Colonic mucosa (tissue), 4 donors: ENCODE data around the gene TTYH3. TPM values are rescaled to one million over a fixed set of nuclear protein-coding genes. Genes with fewer than 3 reads are reported as not detected.

Source experiments
- DNase-seq: peaks from one replicate; pipeline ENCODE4 v3.0.0-alpha.2; 2020
- H3K27ac ChIP-seq: fragments of 200-600 bp; one replicate; pipeline ENCODE4 v1.8.0; 2021
- H3K27me3 ChIP-seq: fragments of 200-600 bp; one replicate; pipeline ENCODE4 v1.8.0; 2021
- H3K36me3 ChIP-seq: fragments of 200-600 bp; one replicate; pipeline ENCODE4 v1.8.0; 2021
- H3K4me1 ChIP-seq: fragments of 200-600 bp; one replicate; pipeline ENCODE4 v1.8.0; 2021; ENCODE audit warnings: mild to moderate bottlenecking
- H3K4me3 ChIP-seq: fragments of 200-600 bp; one replicate; pipeline ENCODE4 v1.8.0; 2021
- H3K9ac ChIP-seq, 2 donors: one replicate each; pipeline ENCODE4 v1.7.0; 2013; ENCODE audit warnings: control low read depth in 2 of 2, low read depth in 2 of 2, low read length in 2 of 2
- H3K9me3 ChIP-seq: fragments of 200-600 bp; one replicate; pipeline ENCODE4 v1.8.0; 2021
- CTCF ChIP-seq: fragments of 200-600 bp; IDR thresholded peaks from one replicate; pipeline ENCODE4 v1.8.0; 2022; ENCODE audit warnings: antibody characterized with exemption, mild to moderate bottlenecking
- intact Hi-C: fragments of 100-400 bp; cut with DNase I; formaldehyde crosslinking; loops from one replicate; pipeline ENCODE4 v1.14.1; 2022
- total RNA-seq, 2 donors: library from RNA; stranded (reverse); fragmentation: NEBNext Ultra II Directional in 1 of 2; extraction: Animal tissue kit (Norgen Biotek cat#: 25700) in 1 of 2; gene quantifications; one replicate each; pipeline ENCODE4 v1.2.1, GENCODE V29; 2021
- donor health status: healthy.
- donor health status: DM: no; HTN: no; CAD: no.
- donor health status: DM: no; HTN: no; CAD: no.

Gene TTYH3
- total RNA-seq, 2 donors from 2014 or later: 50.0 to 59.5 TPM

GRCh38 chr7:2616387-2617324, 15.1 kb upstream of the TTYH3 start:
- Histone ChIP-seq H3K9ac (no peak overlapping the region), H3K36me3 (no peaks in the 10 kb centered on the region), H3K4me3 (no peak overlapping the region), H3K9me3 (no peaks in the 10 kb centered on the region), H3K27me3 (no peaks in the 10 kb centered on the region), H3K4me1 (peaks cover 4% of the 10 kb centered on the region), H3K27ac (no peak overlapping the region)
- intact Hi-C loops: no loop called here
- DNase-seq: no peak
- TF ChIP-seq CTCF: no peak

- DNase-seq: no peak
- intact Hi-C loops: no loop called here
- Histone ChIP-seq H3K9me3 (no peaks in the 10 kb centered on the region), H3K4me3 (no peak overlapping the region), H3K27me3 (no peaks in the 10 kb centered on the region), H3K9ac (no peak overlapping the region), H3K4me1 (peaks cover 4% of the 10 kb centered on the region), H3K27ac (no peak overlapping the region), H3K36me3 (no peaks in the 10 kb centered on the region)
- TF ChIP-seq CTCF: no peak
Measured at GRCh38 chr7:2617325-2617905, 14.4 kb upstream of the TTYH3 start.

GRCh38 chr7:2619116-2619515, 12.7 kb upstream of the TTYH3 start:
- peaks cover 19% of the 10 kb centered on the region for H3K4me1 ChIP-seq
- DNase-seq: no peak
- intact Hi-C loops: no loop called here
- no peak for TF ChIP-seq CTCF
- H3K27me3 ChIP-seq: no peaks in the 10 kb centered on the region
- H3K27ac ChIP-seq: no peak overlapping the region
- no peak overlapping the region for H3K9ac ChIP-seq
- H3K9me3 ChIP-seq: no peaks in the 10 kb centered on the region
- H3K36me3 ChIP-seq: no peaks in the 10 kb centered on the region
- no peak overlapping the region for H3K4me3 ChIP-seq

- Histone ChIP-seq H3K27me3 (no peaks in the 10 kb centered on the region), H3K9me3 (no peaks in the 10 kb centered on the region), H3K36me3 (no peaks in the 10 kb centered on the region), H3K9ac (no peak overlapping the region), H3K27ac (no peak overlapping the region), H3K4me3 (no peak overlapping the region), H3K4me1 (peaks cover 22% of the 10 kb centered on the region)
- no peak for TF ChIP-seq CTCF
- intact Hi-C loops: no loop called here
- no peak for DNase-seq
Measured at GRCh38 chr7:2621061-2621828, 10.5 kb upstream of the TTYH3 start.

GRCh38 chr7:2621948-2622640, 9.7 kb upstream of the TTYH3 start:
- Histone ChIP-seq H3K27ac (no peak overlapping the region), H3K36me3 (no peaks in the 10 kb centered on the region), H3K9ac (no peak overlapping the region), H3K9me3 (no peaks in the 10 kb centered on the region), H3K27me3 (no peaks in the 10 kb centered on the region), H3K4me1 (peaks cover 22% of the 10 kb centered on the region), H3K4me3 (no peak overlapping the region)
- no peak for TF ChIP-seq CTCF
- intact Hi-C loops: no loop called here
- no peak for DNase-seq
